HFF-Myc (cell line): ENCODE results near the gene DAND5.
A peak's percentile ranks its signal among the peaks of the same experiment; 100 is the strongest.

Experiments used
- DNase-seq: peaks from one replicate; pipeline ENCODE4 v3.0.0-alpha.2; 2011; ENCODE audit warnings: low read depth; ENCODE audit errors: extremely low read depth
- H3K4me3 ChIP-seq: replicated peaks from 2 replicates; pipeline ENCODE4 v1.5.1; 2011; ENCODE audit warnings: low read depth, mild to moderate bottlenecking, control low read depth, low read length
- TF ChIP-seq, protein P1 (sequence below): IDR thresholded peaks from 2 replicates; pipeline ENCODE4 v1.5.1; 2012; ENCODE audit warnings: mild to moderate bottlenecking, low read depth, low read length, control low read depth; ENCODE audit errors: missing control alignments

The DAND5 gene

DNA sequence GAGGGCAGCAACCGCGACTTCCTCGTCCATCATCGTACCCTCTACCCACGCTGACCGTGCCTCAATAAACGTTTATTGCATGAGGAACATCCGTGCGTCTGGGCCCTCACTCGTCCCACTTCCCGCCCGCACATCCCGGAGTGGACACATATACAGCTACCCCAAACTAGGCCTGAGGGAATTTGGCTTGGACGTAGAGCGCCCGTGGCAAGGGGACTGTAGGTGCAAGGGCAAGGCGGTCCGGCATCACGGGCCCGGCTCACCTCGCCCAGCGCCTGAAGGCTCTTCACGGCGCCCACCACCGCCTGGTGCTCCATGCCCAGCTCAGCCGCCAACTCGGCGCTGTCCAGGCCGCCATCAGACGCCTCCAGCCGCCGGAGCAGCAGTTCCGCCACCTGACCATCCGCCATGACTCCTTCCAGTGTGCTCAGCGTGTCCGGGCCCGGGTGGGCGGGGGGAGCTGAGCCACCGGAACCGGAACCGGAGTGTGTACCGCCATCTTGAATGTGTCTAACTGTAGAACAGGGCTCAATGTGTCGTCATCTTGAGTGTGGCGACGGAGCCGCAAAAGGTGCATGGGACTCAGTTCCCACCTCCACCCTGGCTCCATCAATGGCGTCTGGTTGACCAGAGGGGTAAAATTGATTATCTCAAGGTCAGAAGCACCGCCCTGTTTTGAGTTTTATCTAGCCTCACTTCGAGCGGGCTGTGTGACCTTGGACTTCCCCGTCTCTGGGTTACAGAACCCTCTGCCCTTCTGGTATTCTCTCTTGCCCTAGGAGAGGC is 35.9 kb upstream of the DAND5 start, which contains the start of gene FARSA:
Gene FARSA (minus strand): TSS at position 425 of the 786 bp plus-strand sequence. CDS start 15 bp downstream, at position 410.
- DNase-seq: peak; percentile 76
- TF ChIP-seq, protein P1, sequence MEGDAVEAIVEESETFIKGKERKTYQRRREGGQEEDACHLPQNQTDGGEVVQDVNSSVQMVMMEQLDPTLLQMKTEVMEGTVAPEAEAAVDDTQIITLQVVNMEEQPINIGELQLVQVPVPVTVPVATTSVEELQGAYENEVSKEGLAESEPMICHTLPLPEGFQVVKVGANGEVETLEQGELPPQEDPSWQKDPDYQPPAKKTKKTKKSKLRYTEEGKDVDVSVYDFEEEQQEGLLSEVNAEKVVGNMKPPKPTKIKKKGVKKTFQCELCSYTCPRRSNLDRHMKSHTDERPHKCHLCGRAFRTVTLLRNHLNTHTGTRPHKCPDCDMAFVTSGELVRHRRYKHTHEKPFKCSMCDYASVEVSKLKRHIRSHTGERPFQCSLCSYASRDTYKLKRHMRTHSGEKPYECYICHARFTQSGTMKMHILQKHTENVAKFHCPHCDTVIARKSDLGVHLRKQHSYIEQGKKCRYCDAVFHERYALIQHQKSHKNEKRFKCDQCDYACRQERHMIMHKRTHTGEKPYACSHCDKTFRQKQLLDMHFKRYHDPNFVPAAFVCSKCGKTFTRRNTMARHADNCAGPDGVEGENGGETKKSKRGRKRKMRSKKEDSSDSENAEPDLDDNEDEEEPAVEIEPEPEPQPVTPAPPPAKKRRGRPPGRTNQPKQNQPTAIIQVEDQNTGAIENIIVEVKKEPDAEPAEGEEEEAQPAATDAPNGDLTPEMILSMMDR: no peak

DNA sequence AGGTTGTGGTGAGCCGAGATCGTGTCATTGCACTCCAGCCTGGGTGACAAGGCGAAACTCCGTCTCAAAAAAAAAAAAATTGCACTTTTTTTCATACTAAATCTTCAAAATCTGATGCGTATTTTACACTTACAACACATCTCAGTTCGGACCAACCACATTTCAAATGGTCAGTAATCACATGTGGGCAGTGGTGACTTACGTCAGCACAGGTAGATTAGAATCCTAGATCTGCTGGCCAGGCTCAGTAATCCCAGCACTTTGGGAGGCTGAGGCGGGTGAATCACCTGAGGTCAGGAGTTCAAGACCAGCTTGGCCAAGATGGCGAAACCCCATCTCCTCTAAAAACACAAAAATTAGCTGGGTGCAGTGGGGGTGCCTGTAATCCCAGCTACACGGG is 34.3 kb upstream of the DAND5 start:
- H3K4me3 ChIP-seq: no peak overlapping the region
- TF ChIP-seq, protein P1: no peak
- DNase-seq: no peak

More for the DNA sequence above, 35.9 kb upstream of the DAND5 start, which contains the start of gene FARSA:
- peak within 1 kb of the TSS; percentile 99 for H3K4me3 ChIP-seq

DNA sequence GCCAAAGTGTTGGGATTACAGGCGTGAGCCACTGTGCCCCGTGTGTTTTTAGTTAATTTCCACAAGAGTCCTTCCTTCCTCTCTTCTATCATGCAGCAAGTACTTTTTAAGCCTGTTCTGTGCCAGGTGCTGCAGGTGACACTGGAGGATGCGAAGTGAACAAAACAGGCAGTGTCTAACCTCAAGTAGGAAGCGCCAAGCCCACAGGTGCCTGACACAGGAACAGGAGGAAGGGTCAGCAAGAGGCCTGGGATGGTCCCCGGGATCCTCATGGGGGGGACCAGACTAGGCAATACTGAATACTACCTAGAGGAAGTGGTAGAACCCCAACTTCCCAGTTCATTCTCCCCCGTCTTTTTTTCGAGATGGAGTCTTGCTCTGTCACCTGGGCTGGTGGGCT is 32.8 kb upstream of the DAND5 start:
- no peak overlapping the region for H3K4me3 ChIP-seq
- DNase-seq: no peak
- TF ChIP-seq, protein P1: no peak

DNA sequence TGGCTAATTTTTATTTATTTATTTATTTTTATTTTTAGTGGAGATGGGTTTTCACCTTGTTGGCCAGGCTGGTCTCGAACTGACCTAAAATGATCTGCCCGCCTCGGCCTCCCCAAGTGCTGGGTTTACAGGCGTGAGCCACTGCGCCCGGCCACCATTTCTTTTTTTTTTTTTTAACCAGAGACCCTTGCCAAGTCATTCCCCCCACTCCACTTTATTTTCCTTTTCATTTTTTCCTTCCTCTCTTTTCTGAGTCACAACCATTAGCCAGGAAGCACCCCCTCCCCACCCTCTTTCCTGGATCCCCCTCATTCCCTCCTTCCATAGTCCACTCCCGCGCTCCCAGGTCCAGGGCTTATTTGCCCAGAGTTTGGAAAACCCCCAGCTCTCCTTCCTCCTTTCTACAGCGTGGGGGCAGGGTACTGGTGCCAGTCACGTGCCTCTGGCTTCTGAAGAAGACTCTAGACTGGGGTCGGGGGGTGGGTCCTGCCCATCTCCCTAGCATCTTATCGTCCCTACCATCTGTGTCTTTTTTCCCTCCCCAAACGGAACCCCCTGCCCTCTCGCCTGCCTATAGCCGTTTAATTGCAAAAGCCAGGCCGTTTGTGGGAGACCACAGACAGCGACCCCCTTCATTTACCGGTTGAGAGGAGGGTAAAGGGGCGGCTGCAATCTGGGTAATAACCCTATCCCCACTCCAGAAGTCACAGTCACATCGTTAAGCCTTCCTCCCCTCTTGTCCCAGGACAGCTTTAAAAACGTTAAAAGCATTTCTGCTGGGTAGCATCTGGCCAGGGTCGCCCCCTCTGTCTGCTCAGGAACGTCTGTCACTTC is 32.1 kb upstream of the DAND5 start:
- DNase-seq: no peak
- H3K4me3 ChIP-seq: peak overlapping the region; percentile 89
- TF ChIP-seq, protein P1: no peak

DNA sequence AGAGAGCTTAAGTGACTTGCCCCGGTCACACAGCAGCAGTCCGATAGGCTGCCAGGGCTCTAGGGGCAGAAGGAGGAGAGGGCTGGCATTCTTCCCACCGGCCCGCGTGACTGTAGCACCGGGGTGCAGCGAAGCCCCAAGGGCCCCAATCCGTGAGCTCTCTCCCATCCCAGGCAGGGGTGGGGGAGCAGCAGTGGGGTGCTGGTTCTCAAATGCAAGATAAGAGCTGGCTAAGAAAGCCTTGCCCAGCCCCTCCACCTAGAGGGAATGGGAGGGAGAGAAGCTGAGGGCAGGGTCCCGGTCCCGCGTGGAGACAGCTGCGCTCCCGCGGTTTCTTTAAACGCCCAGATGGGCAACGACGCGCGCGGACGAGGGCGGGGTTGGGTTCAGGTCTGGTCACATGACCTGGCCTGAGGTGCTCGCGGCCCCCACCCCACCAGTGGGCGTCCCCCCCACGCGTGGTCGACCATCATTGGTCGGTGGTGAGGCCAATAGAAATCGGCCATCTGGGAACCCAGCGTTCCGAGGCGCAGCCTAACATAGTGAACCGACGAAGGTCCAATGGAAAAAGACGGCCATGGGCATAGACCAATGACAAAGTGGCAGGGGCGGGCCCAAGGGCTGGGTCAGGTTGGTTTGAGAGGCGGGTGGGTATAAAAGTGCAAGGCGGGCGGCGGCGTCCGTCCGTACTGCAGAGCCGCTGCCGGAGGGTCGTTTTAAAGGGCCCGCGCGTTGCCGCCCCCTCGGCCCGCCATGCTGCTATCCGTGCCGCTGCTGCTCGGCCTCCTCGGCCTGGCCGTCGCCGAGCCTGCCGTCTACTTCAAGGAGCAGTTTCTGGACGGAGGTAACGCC is 31.2 kb upstream of the DAND5 start, which contains the start of gene CALR:
Gene CALR (plus strand): TSS at position 683 of the 852 bp plus-strand sequence. CDS start 71 bp downstream, at position 754.
- H3K4me3 ChIP-seq: peak within 1 kb of the TSS; percentile 89
- TF ChIP-seq, protein P1: no peak
- DNase-seq: peak; percentile 98
